GM18951 (cell line): ENCODE results near the gene ZBTB4.

Experiments used
- POLR2A ChIP-seq: IDR thresholded peaks from 4 replicates; pipeline ENCODE4 v1.6.1; 2011; ENCODE audit warnings: mild to moderate bottlenecking; ENCODE audit not compliant: insufficient read length, insufficient read depth; ENCODE audit errors: extremely low read depth
- in situ Hi-C: fragments of 300-500 bp; cut with MboI; formaldehyde crosslinking; loops from one replicate; pipeline ENCODE4 v1.12.0; 2022; ENCODE audit warnings: low sequenced_read_pairs, mixed read lengths, inconsistent platforms; ENCODE audit not compliant: unreplicated experiment

The ZBTB4 gene

GRCh38 chr17:7419819-7420610 lies 59.4 kb downstream of the ZBTB4 start, which contains the start of gene SPEM1:
SPEM1 (plus strand) TSS chr17:7420324; CDS start chr17:7420385, 61 bp downstream.
- in situ Hi-C loops = no loop called here
- TF ChIP-seq POLR2A = no peak

DNA sequence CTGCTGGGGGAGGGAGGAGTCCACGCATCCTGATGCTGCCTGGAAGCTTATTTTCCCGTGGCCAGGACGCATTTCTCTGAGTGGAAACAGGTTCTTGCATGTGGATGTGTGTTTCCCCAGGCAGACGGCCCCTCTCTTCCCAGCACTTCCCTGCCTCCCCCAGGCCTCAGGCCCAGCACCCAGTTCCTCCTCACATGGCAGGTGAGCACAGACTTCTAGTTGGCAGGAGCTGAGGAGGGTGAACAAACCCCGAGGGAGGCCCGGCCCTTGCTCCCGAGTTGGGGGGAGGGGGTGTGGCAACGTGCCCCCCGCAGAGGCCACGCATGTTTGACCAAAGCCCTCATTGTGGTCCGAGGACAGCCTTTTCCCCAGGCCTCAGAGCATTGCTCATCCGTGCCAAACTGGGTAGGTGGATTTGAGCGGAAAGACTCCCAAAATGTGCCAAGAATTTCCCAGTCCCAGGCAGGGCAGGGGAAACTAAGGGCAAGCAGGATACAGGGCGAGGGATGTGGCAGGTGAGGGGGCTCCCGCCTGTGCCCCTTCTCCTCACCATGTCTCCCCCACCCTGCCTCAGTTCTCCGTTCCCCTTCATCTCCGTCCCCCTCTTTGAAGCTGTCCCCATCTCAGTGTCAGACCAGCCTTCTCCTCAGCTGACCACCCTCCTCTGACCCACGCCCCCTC lies 60.8 kb downstream of the ZBTB4 start:
- TF ChIP-seq POLR2A = no peak
- in situ Hi-C loops = no loop called here

- in situ Hi-C loops = no loop called here
- TF ChIP-seq POLR2A = no peak
These were observed 62.3 kb downstream of the ZBTB4 start for GRCh38 chr17:7417056-7417655.

- in situ Hi-C loops = no loop called here
- no peak for TF ChIP-seq POLR2A
These were observed 63.1 kb downstream of the ZBTB4 start for GRCh38 chr17:7416323-7416722.

GRCh38 chr17:7415784-7416183 lies 63.6 kb downstream of the ZBTB4 start:
- in situ Hi-C loops = no loop called here

DNA sequence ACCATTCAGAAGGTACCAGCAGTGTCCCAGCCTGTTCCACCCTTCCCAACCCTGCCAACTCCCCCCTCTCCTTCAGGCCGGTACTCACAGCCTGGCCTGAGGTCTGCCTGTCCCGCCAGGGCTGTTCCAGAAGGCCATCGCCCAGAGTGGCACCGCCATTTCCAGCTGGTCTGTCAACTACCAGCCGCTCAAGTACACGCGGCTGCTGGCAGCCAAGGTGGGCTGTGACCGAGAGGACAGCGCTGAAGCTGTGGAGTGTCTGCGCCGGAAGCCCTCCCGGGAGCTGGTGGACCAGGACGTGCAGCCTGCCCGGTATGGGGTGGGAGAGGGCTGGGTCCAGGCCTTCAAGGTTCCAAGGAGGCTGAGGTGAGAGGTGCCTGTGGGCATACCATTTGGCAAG lies 64.6 kb downstream of the ZBTB4 start:
- TF ChIP-seq POLR2A = no peak
- in situ Hi-C loops = no loop called here

More at GRCh38 chr17:7415784-7416183, 63.6 kb downstream of the ZBTB4 start:
- no peak for TF ChIP-seq POLR2A

DNA sequence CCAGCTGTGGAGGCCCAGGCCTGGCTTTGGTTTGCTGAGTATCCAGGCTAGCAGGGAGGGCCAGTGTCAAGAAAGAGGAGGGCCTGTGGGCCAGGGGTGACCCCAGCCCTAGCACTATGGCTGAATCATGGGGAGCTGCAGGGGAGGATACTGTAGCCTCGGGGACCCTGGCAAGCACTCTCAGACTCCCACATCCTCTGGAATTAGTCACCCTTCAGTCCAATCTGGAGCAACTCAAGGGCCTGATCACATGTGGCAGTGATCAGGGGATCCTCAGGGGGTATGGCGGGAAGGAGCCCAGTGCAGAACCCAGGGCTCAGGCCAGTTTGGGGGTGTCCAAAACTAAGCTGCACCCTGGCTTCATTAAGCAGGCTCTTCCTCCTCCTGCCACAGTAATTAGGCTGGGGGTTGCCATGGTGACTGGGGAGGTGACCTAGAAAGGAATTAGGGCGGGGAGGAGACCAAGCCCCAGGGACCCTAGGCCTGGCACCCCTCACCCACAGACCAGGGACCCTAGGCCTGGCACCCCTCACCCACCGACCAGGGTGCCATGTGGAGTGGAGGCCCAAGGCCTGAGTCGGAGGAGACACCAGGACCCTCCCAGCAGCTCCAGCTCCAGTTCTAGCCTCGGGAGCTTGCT lies 66.0 kb downstream of the ZBTB4 start:
- TF ChIP-seq POLR2A = no peak
- in situ Hi-C loops = no loop called here

GRCh38 chr17:7411427-7411750 lies 68.0 kb downstream of the ZBTB4 start:
- no peak for TF ChIP-seq POLR2A
- in situ Hi-C loops = no loop called here

- in situ Hi-C loops = no loop called here
- TF ChIP-seq POLR2A = no peak
These were observed 68.6 kb downstream of the ZBTB4 start for GRCh38 chr17:7410634-7411426.

- in situ Hi-C loops = no loop called here
- TF ChIP-seq POLR2A = no peak
These were observed 69.7 kb downstream of the ZBTB4 start for GRCh38 chr17:7409716-7410115.
